ENCODE results near the gene DOLPP1. TPM values are rescaled to one million over a fixed set of nuclear protein-coding genes. Genes with fewer than 3 reads are reported as not detected.

Gene DOLPP1, protein sequence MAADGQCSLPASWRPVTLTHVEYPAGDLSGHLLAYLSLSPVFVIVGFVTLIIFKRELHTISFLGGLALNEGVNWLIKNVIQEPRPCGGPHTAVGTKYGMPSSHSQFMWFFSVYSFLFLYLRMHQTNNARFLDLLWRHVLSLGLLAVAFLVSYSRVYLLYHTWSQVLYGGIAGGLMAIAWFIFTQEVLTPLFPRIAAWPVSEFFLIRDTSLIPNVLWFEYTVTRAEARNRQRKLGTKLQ
- total RNA-seq (10 to 100 TPM; 15.3 to 15.6 TPM), polyA plus RNA-seq (10 to 100 TPM; 14.6 to 14.8 TPM)

DNA sequence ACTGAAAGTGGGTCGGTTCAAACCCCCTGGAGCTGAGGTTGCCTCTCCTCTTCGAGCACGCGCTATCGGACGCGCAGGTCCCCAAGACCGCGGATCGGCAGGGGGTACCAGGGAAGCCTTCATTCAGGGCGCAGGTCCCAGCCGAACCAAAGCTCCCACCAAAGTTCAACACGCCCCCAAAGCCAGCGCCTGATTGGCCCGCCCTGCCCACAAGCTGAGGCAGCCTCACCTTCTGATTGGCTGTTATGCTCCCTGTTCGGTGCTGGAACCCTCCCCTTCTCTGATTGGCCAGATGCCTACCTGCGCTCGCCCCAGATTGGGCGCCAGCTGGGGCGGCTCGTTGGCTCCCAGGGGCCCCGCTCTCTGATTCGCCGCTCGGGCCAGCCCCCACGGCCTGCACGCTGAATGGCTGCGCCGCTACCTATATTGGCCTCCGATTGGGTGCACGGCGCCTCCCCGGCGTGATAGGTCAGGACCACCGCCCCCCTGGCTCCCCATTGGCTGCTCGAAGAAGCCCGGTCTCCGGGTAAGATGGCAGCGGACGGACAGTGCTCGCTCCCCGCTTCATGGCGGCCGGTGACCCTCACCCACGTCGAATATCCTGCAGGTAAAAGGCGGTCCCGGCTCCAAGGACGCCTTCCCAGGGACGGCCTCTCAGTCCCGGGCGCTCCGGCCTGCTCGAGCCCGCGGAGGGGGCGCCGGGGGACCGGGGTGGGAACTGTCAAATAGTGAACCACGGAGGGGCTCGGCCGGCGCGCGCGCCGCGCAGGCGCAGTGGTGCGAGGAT lies at the start of gene DOLPP1:
DOLPP1 (plus strand) TSS at position 511 of the 787 bp plus-strand sequence; CDS start at position 532, 21 bp downstream.
- WGBS = under 1% methylated on average over 70 of the region's 70 CpGs
- Histone ChIP-seq H3K4me1 (ENCODE audit: control insufficient read depth in 4 of 4, insufficient read depth in 4 of 4, low read length in 3 of 4) (peaks cover 19 to 74% (median 67%) of the 10 kb centered on the region in 4 donors), H3K27me3 (ENCODE audit: control insufficient read depth in 4 of 4, insufficient read depth in 4 of 4, low read length in 3 of 4) (no peaks in the 10 kb centered on the region), H3K9me3 (ENCODE audit: control insufficient read depth in 4 of 4, low read length in 3 of 4) (no peaks in the 10 kb centered on the region), H3K9ac (ENCODE audit: low read depth in 1 of 2, low read length in 2 of 2) (peak within 1 kb of the TSS; percentile 47 to 48), H3K4me3 (ENCODE audit: low read depth in 1 of 3, low read length in 3 of 3) (peak within 1 kb of the TSS; percentile 81 to 87 (median 84)), H3K27ac (ENCODE audit: low read depth in 1 of 2, low read length in 2 of 2) (peak within 1 kb of the TSS; percentile 67 to 75), H3K36me3 (ENCODE audit: control insufficient read depth in 4 of 4, insufficient read depth in 3 of 4, low read depth in 1 of 4, low read length in 3 of 4) (peaks cover 1 to 9% (median 4%) of the 10 kb centered on the region in 4 donors)
- TF ChIP-seq EGR1 (IDR thresholded peaks at IDR 0.05; ENCODE audit: low read depth in 2 of 2) (no peak), NR2F2 (IDR thresholded peaks at IDR 0.05) (peak; percentile 13), GABPA (IDR thresholded peaks at IDR 0.05 in 1 of 2, conservative IDR thresholded peaks at IDR 0.05 in 1 of 2) (peak in 1 of 2 donors; percentile 15), YY1 (IDR thresholded peaks at IDR 0.05) (peak; percentile 98), SP1 (IDR thresholded peaks at IDR 0.05) (peak; percentile 100), RAD21 (IDR thresholded peaks at IDR 0.05) (no peak), FOXA1 (IDR thresholded peaks at IDR 0.05) (no peak), JUND (IDR thresholded peaks at IDR 0.05) (no peak), FOXA2 (IDR thresholded peaks at IDR 0.05) (no peak), RXRA (IDR thresholded peaks at IDR 0.05) (peak; percentile 15 to 43), HNF4G (IDR thresholded peaks at IDR 0.05) (no peak), HNF4A (conservative IDR thresholded peaks at IDR 0.05) (peak in 1 of 2 donors; percentile 12), TAF1 (conservative IDR thresholded peaks at IDR 0.05) (no peak)
- TF ChIP-seq, protein P1, sequence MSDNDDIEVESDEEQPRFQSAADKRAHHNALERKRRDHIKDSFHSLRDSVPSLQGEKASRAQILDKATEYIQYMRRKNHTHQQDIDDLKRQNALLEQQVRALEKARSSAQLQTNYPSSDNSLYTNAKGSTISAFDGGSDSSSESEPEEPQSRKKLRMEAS (IDR thresholded peaks at IDR 0.05) = no peak
- TF ChIP-seq, protein P2, sequence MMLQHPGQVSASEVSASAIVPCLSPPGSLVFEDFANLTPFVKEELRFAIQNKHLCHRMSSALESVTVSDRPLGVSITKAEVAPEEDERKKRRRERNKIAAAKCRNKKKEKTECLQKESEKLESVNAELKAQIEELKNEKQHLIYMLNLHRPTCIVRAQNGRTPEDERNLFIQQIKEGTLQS (IDR thresholded peaks at IDR 0.05) = no peak
- TF ChIP-seq, protein P3, sequence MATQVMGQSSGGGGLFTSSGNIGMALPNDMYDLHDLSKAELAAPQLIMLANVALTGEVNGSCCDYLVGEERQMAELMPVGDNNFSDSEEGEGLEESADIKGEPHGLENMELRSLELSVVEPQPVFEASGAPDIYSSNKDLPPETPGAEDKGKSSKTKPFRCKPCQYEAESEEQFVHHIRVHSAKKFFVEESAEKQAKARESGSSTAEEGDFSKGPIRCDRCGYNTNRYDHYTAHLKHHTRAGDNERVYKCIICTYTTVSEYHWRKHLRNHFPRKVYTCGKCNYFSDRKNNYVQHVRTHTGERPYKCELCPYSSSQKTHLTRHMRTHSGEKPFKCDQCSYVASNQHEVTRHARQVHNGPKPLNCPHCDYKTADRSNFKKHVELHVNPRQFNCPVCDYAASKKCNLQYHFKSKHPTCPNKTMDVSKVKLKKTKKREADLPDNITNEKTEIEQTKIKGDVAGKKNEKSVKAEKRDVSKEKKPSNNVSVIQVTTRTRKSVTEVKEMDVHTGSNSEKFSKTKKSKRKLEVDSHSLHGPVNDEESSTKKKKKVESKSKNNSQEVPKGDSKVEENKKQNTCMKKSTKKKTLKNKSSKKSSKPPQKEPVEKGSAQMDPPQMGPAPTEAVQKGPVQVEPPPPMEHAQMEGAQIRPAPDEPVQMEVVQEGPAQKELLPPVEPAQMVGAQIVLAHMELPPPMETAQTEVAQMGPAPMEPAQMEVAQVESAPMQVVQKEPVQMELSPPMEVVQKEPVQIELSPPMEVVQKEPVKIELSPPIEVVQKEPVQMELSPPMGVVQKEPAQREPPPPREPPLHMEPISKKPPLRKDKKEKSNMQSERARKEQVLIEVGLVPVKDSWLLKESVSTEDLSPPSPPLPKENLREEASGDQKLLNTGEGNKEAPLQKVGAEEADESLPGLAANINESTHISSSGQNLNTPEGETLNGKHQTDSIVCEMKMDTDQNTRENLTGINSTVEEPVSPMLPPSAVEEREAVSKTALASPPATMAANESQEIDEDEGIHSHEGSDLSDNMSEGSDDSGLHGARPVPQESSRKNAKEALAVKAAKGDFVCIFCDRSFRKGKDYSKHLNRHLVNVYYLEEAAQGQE (IDR thresholded peaks at IDR 0.05) = no peak
- TF ChIP-seq, protein P4, sequence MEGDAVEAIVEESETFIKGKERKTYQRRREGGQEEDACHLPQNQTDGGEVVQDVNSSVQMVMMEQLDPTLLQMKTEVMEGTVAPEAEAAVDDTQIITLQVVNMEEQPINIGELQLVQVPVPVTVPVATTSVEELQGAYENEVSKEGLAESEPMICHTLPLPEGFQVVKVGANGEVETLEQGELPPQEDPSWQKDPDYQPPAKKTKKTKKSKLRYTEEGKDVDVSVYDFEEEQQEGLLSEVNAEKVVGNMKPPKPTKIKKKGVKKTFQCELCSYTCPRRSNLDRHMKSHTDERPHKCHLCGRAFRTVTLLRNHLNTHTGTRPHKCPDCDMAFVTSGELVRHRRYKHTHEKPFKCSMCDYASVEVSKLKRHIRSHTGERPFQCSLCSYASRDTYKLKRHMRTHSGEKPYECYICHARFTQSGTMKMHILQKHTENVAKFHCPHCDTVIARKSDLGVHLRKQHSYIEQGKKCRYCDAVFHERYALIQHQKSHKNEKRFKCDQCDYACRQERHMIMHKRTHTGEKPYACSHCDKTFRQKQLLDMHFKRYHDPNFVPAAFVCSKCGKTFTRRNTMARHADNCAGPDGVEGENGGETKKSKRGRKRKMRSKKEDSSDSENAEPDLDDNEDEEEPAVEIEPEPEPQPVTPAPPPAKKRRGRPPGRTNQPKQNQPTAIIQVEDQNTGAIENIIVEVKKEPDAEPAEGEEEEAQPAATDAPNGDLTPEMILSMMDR (IDR thresholded peaks at IDR 0.05; ENCODE audit: low read depth, low read length, missing input control) = no peak
- TF ChIP-seq, protein P5, sequence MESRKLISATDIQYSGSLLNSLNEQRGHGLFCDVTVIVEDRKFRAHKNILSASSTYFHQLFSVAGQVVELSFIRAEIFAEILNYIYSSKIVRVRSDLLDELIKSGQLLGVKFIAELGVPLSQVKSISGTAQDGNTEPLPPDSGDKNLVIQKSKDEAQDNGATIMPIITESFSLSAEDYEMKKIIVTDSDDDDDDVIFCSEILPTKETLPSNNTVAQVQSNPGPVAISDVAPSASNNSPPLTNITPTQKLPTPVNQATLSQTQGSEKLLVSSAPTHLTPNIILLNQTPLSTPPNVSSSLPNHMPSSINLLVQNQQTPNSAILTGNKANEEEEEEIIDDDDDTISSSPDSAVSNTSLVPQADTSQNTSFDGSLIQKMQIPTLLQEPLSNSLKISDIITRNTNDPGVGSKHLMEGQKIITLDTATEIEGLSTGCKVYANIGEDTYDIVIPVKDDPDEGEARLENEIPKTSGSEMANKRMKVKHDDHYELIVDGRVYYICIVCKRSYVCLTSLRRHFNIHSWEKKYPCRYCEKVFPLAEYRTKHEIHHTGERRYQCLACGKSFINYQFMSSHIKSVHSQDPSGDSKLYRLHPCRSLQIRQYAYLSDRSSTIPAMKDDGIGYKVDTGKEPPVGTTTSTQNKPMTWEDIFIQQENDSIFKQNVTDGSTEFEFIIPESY (IDR thresholded peaks at IDR 0.05) = no peak
- peak; percentile 96 for DNase-seq (ENCODE audit: low spot score)
